Hepatocyte (in vitro differentiated cells): ENCODE data around the gene SERPINA3.

Experiments
- EZH2 ChIP-seq: fragments of 200-600 bp; sonication (generic); IDR thresholded peaks from 2 replicates; pipeline ENCODE4 v1.6.1; 2016; ENCODE audit warnings: antibody characterized with exemption, mild to moderate bottlenecking, borderline replicate concordance
- EZH2phosphoT487 ChIP-seq: fragments of 200-600 bp; sonication (generic); IDR thresholded peaks from one replicate; pipeline ENCODE4 v1.6.1; 2018; ENCODE audit warnings: antibody characterized with exemption, mild to moderate bottlenecking, low read depth, moderate library complexity; ENCODE audit not compliant: unreplicated experiment, severe bottlenecking
- TF ChIP-seq, protein P1 (sequence below): fragments of 200-600 bp; sonication (generic); IDR thresholded peaks from 2 replicates; pipeline ENCODE4 v1.5.1; 2016; ENCODE audit warnings: antibody characterized with exemption, mild to moderate bottlenecking; ENCODE audit not compliant: poor library complexity

DNA sequence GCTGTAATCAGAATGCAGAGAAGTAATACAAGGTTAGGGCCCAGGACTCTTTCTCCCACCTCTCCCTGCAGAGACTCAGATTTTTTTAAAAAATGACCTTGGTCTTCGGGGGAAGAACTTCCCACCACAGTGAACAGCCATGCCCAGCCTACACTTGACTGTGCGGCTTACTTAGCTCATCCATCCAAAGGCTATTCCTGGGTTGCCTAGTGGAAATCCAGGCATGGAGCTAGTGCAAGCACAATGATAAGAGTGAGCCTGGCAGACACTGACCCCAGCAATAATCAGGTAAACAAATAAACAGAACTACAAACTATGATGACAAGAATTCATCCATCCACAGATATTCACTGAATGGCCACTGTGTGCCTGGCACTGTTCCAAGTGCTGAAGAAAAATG lies 16.3 kb upstream of the SERPINA3 start:
- TF ChIP-seq EZH2 (no peak), EZH2phosphoT487 (no peak)
- TF ChIP-seq, protein P1, sequence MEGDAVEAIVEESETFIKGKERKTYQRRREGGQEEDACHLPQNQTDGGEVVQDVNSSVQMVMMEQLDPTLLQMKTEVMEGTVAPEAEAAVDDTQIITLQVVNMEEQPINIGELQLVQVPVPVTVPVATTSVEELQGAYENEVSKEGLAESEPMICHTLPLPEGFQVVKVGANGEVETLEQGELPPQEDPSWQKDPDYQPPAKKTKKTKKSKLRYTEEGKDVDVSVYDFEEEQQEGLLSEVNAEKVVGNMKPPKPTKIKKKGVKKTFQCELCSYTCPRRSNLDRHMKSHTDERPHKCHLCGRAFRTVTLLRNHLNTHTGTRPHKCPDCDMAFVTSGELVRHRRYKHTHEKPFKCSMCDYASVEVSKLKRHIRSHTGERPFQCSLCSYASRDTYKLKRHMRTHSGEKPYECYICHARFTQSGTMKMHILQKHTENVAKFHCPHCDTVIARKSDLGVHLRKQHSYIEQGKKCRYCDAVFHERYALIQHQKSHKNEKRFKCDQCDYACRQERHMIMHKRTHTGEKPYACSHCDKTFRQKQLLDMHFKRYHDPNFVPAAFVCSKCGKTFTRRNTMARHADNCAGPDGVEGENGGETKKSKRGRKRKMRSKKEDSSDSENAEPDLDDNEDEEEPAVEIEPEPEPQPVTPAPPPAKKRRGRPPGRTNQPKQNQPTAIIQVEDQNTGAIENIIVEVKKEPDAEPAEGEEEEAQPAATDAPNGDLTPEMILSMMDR, result no peak
